Dendritic cell treated with granulocyte-macrophage colony-stimulating factor and Interleukin-4, amounts not matched to agents 40 ng/mL and 50 ng/mL, for 4 days (primary cell): ENCODE results near the gene CFAP74.
A peak's percentile ranks its signal among the peaks of the same experiment; 100 is the strongest.

ENCODE experiments used
- H3K27ac Mint-ChIP-seq: one replicate; pipeline ENCODE4 v1.8.0; 2022; ENCODE audit warnings: mild to moderate bottlenecking, mixed read lengths
- H3K27me3 Mint-ChIP-seq: one replicate; pipeline ENCODE4 v1.8.0; 2022; ENCODE audit warnings: mild to moderate bottlenecking, mixed read lengths
- H3K36me3 Mint-ChIP-seq: one replicate; pipeline ENCODE4 v1.8.0; 2022; ENCODE audit warnings: low read depth, mixed read lengths
- H3K4me1 Mint-ChIP-seq: one replicate; pipeline ENCODE4 v1.8.0; 2022; ENCODE audit warnings: low read depth, mixed read lengths
- H3K4me3 Mint-ChIP-seq: one replicate; pipeline ENCODE4 v1.8.0; 2022; ENCODE audit warnings: mild to moderate bottlenecking, moderate library complexity, mixed read lengths
- H3K9me3 Mint-ChIP-seq: one replicate; pipeline ENCODE4 v1.8.0; 2022; ENCODE audit warnings: mixed read lengths
- intact Hi-C: fragments of 100-400 bp; cut with micrococcal nuclease; formaldehyde crosslinking; loops from one replicate; pipeline ENCODE4 v1.15.0; 2022

CFAP74 gene

GRCh38 chr1:2019571-2020309, 16.2 kb upstream of the CFAP74 start:
- Mint-ChIP-seq H3K4me3 (no peak overlapping the region), H3K27me3 (peaks cover 81% of the 10 kb centered on the region), H3K36me3 (no peaks in the 10 kb centered on the region), H3K4me1 (no peaks in the 10 kb centered on the region), H3K9me3 (no peaks in the 10 kb centered on the region), H3K27ac (no peak overlapping the region)
- intact Hi-C loops, result loop anchor here (10.0 kb wide), 1 partner anchor 55 kb away; no protein-coding TSS in a partner anchor

- intact Hi-C loops, result loop anchor here (10.0 kb wide), 1 partner anchor 54 kb away; no protein-coding TSS in a partner anchor
- Mint-ChIP-seq H3K27me3 (peaks cover 85% of the 10 kb centered on the region), H3K4me3 (peak within 1 kb of the TSS; percentile 45), H3K27ac (no peak within 1 kb of the TSS), H3K4me1 (no peaks in the 10 kb centered on the region), H3K36me3 (no peaks in the 10 kb centered on the region), H3K9me3 (no peaks in the 10 kb centered on the region)
These were observed 15.6 kb upstream of the CFAP74 start, which contains the start of gene GABRD for GRCh38 chr1:2019172-2019543. Gene GABRD (plus strand): TSS chr1:2019345. CDS start chr1:2019424, 79 bp downstream.

- Mint-ChIP-seq H3K27me3 (peaks cover 89% of the 10 kb centered on the region), H3K27ac (no peak overlapping the region), H3K9me3 (no peaks in the 10 kb centered on the region), H3K4me3 (peak overlapping the region; percentile 45), H3K4me1 (no peaks in the 10 kb centered on the region), H3K36me3 (no peaks in the 10 kb centered on the region)
- intact Hi-C loops, result loop anchor here (10.0 kb wide), 1 partner anchor 54 kb away; no protein-coding TSS in a partner anchor
These were observed 14.9 kb upstream of the CFAP74 start for GRCh38 chr1:2018217-2019171.

GRCh38 chr1:2016123-2016522, 12.5 kb upstream of the CFAP74 start:
- Mint-ChIP-seq H3K9me3 (no peaks in the 10 kb centered on the region), H3K4me3 (no peak overlapping the region), H3K27ac (no peak overlapping the region), H3K36me3 (no peaks in the 10 kb centered on the region), H3K27me3 (peaks cover 80% of the 10 kb centered on the region), H3K4me1 (no peaks in the 10 kb centered on the region)
- intact Hi-C loops, result loop anchor here (10.0 kb wide), 1 partner anchor 51 kb away; no protein-coding TSS in a partner anchor

GRCh38 chr1:2014741-2015735, 11.5 kb upstream of the CFAP74 start:
- no peaks in the 10 kb centered on the region for H3K9me3 Mint-ChIP-seq
- H3K27me3 Mint-ChIP-seq, result peaks cover 72% of the 10 kb centered on the region
- H3K4me1 Mint-ChIP-seq, result no peaks in the 10 kb centered on the region
- H3K36me3 Mint-ChIP-seq, result no peaks in the 10 kb centered on the region
- intact Hi-C loops, result loop anchor here (10.0 kb wide), 1 partner anchor 50 kb away; no protein-coding TSS in a partner anchor
- H3K4me3 Mint-ChIP-seq, result no peak overlapping the region
- no peak overlapping the region for H3K27ac Mint-ChIP-seq

GRCh38 chr1:2014181-2014580, 10.6 kb upstream of the CFAP74 start:
- no peaks in the 10 kb centered on the region for H3K4me1 Mint-ChIP-seq
- no peak overlapping the region for H3K4me3 Mint-ChIP-seq
- H3K9me3 Mint-ChIP-seq, result no peaks in the 10 kb centered on the region
- H3K27ac Mint-ChIP-seq, result no peak overlapping the region
- intact Hi-C loops, result loop anchor here (10.0 kb wide), 1 partner anchor 49 kb away; no protein-coding TSS in a partner anchor
- H3K36me3 Mint-ChIP-seq, result no peaks in the 10 kb centered on the region
- peaks cover 68% of the 10 kb centered on the region for H3K27me3 Mint-ChIP-seq

- Mint-ChIP-seq H3K27ac (no peak overlapping the region), H3K36me3 (no peaks in the 10 kb centered on the region), H3K9me3 (no peaks in the 10 kb centered on the region), H3K4me3 (no peak overlapping the region), H3K27me3 (peaks cover 57% of the 10 kb centered on the region), H3K4me1 (no peaks in the 10 kb centered on the region)
- intact Hi-C loops, result loop anchor here (10.0 kb wide), 1 partner anchor 45 kb away; no protein-coding TSS in a partner anchor
These were observed 5.8 kb upstream of the CFAP74 start for GRCh38 chr1:2009101-2010053.

GRCh38 chr1:2004856-2005255, 1.3 kb upstream of the CFAP74 start:
- peaks cover 69% of the 10 kb centered on the region for H3K27me3 Mint-ChIP-seq
- H3K4me3 Mint-ChIP-seq, result no peak overlapping the region
- H3K27ac Mint-ChIP-seq, result no peak overlapping the region
- intact Hi-C loops, result no loop called here
- no peaks in the 10 kb centered on the region for H3K9me3 Mint-ChIP-seq
- H3K4me1 Mint-ChIP-seq, result no peaks in the 10 kb centered on the region
- H3K36me3 Mint-ChIP-seq, result no peaks in the 10 kb centered on the region

GRCh38 chr1:2001773-2002411, 1.7 kb downstream of the CFAP74 start:
- peaks cover 9% of the 10 kb centered on the region for H3K4me1 Mint-ChIP-seq
- peaks cover 56% of the 10 kb centered on the region for H3K27me3 Mint-ChIP-seq
- no peak overlapping the region for H3K27ac Mint-ChIP-seq
- no peak overlapping the region for H3K4me3 Mint-ChIP-seq
- no peaks in the 10 kb centered on the region for H3K36me3 Mint-ChIP-seq
- H3K9me3 Mint-ChIP-seq, result no peaks in the 10 kb centered on the region
- intact Hi-C loops, result no loop called here

GRCh38 chr1:2000850-2001249, 2.7 kb downstream of the CFAP74 start:
- H3K27me3 Mint-ChIP-seq, result peaks cover 49% of the 10 kb centered on the region

GRCh38 chr1:2000432-2000831, 3.2 kb downstream of the CFAP74 start:
- intact Hi-C loops, result no loop called here
- no peak overlapping the region for H3K4me3 Mint-ChIP-seq
- H3K27me3 Mint-ChIP-seq, result peaks cover 45% of the 10 kb centered on the region
- H3K4me1 Mint-ChIP-seq, result peaks cover 21% of the 10 kb centered on the region
- H3K36me3 Mint-ChIP-seq, result no peaks in the 10 kb centered on the region
- H3K27ac Mint-ChIP-seq, result no peak overlapping the region
- H3K9me3 Mint-ChIP-seq, result no peaks in the 10 kb centered on the region

More at GRCh38 chr1:2000850-2001249, 2.7 kb downstream of the CFAP74 start:
- Mint-ChIP-seq H3K27ac (no peak overlapping the region), H3K9me3 (no peaks in the 10 kb centered on the region), H3K36me3 (no peaks in the 10 kb centered on the region), H3K4me1 (peaks cover 17% of the 10 kb centered on the region), H3K4me3 (no peak overlapping the region)
- intact Hi-C loops, result no loop called here

GRCh38 chr1:1997576-1997975, 6.0 kb downstream of the CFAP74 start:
- Mint-ChIP-seq H3K27ac (no peak overlapping the region), H3K4me1 (peaks cover 29% of the 10 kb centered on the region), H3K27me3 (peaks cover 20% of the 10 kb centered on the region), H3K36me3 (no peaks in the 10 kb centered on the region), H3K9me3 (no peaks in the 10 kb centered on the region), H3K4me3 (no peak overlapping the region)
- intact Hi-C loops, result no loop called here
